K562 (cell line): ENCODE data around the gene VEGFA. TPM values are rescaled to one million over a fixed set of nuclear protein-coding genes. Genes with fewer than 3 reads are reported as not detected.

Experiments used
- ARID1B ChIP-seq: fragments of 450-650 bp; IDR thresholded peaks from 2 replicates; pipeline ENCODE4 v1.6.1; 2016; ENCODE audit warnings: antibody characterized with exemption, mild to moderate bottlenecking, inconsistent platforms
- CBX3 ChIP-seq, 2 experiments: IDR thresholded peaks; 1 replicate in 1 of 2; 2 replicates in 1 of 2; pipeline ENCODE4 v1.6.1; 2012; ENCODE audit warnings: inconsistent platforms in 2 of 2, low read length in 2 of 2, borderline replicate concordance in 1 of 2, control low read depth in 1 of 2
- CBX5 ChIP-seq: IDR thresholded peaks from 2 replicates; pipeline ENCODE4 v1.6.1; 2014; ENCODE audit warnings: low read depth, borderline replicate concordance
- CCAR2 ChIP-seq: fragments of 200-400 bp; formaldehyde crosslinking; IDR thresholded peaks from 2 replicates; pipeline ENCODE4 v1.6.1; 2017; ENCODE audit warnings: mild to moderate bottlenecking, low read depth, low read length
- CSDE1 ChIP-seq, 2 experiments: fragments of 450-650 bp; IDR thresholded peaks; 2 replicates each; pipeline ENCODE4 v1.6.1; 2016; ENCODE audit warnings: mild to moderate bottlenecking in 1 of 2
- E2F1 ChIP-seq: sonication (generic); formaldehyde crosslinking; IDR thresholded peaks from 2 replicates; pipeline ENCODE4 v1.8.1; 2023; ENCODE audit warnings: mild to moderate bottlenecking, missing genetic modification reagents, moderate library complexity
- GMEB1 ChIP-seq: fragments of 250-450 bp; sonication (Bioruptor Pico); IDR thresholded peaks from 2 replicates; pipeline ENCODE4 v1.4.0; 2020; ENCODE audit warnings: mild to moderate bottlenecking
- JUND ChIP-seq, 2 experiments: IDR thresholded peaks; 2 replicates in 1 of 2; 3 replicates in 1 of 2; pipeline ENCODE4 v1.6.1; 2011; ENCODE audit warnings: borderline replicate concordance in 2 of 2, low read depth in 2 of 2, low read length in 2 of 2, improper control_type of control experiment in 1 of 2, missing biosample characterization in 1 of 2, missing genetic modification characterization in 1 of 2, missing genetic modification reagents in 1 of 2
- MLLT1 ChIP-seq, 2 experiments: fragments of 450-650 bp; IDR thresholded peaks; 2 replicates each; pipeline ENCODE4 v1.6.1; 2016
- PHF20 ChIP-seq: fragments of 450-650 bp; IDR thresholded peaks from 2 replicates; pipeline ENCODE4 v1.6.1; 2018; ENCODE audit not compliant: partially characterized antibody
- U2AF1 ChIP-seq: fragments of 200-400 bp; formaldehyde crosslinking; optimal IDR thresholded peaks from 2 replicates; pipeline ENCODE3; 2017; ENCODE audit warnings: mild to moderate bottlenecking, low read depth, low read length, moderate library complexity
- ZFP30 ChIP-seq: fragments of 250-450 bp; sonication (Bioruptor Pico); IDR thresholded peaks from 2 replicates; pipeline ENCODE4 v1.8.0; 2022; ENCODE audit warnings: moderate library complexity, mild to moderate bottlenecking, inconsistent platforms, borderline replicate concordance
- ZNF436 ChIP-seq: fragments of 250-450, 450-650 bp; sonication (Bioruptor Pico); formaldehyde crosslinking; IDR thresholded peaks from 2 replicates; pipeline ENCODE4 v1.7.0; 2020; ENCODE audit warnings: mild to moderate bottlenecking
- ZNF589 ChIP-seq: fragments of 200-800 bp; sonication (Bioruptor generic); IDR thresholded peaks from 2 replicates; pipeline ENCODE4 v1.6.1; 2016; ENCODE audit warnings: low read depth, missing genetic modification characterization, missing compliant biosample characterization
- polyA plus RNA-seq, 8 experiments: library from polyadenylated mRNA; depleted of rRNA in 4 of 8; stranded (reverse) in 5 of 8; unstranded in 3 of 8; fragments of >200 nt; fragmentation: Nextera tagmentation in 2 of 8; fragmentation: Illumina TruSeq in 1 of 8; extraction: Ambion mirVana in 2 of 8; extraction: Trizol in 1 of 8; gene quantifications; 2 replicates each; pipeline versions ENCODE4 v1.2.1 to v1.2.3, GENCODE V29; 2011 to 2014; ENCODE audit warnings: inconsistent platforms in 1 of 8, missing spikeins in 1 of 8
- total RNA-seq, 7 experiments: library from RNA; depleted of rRNA in 6 of 7; stranded (reverse); fragments of >200 nt in 6 of 7; fragmentation: Illumina TruSeq in 2 of 7; extraction: Trizol in 2 of 7; gene quantifications; 2 replicates each; pipeline versions ENCODE4 v1.2.1 to v1.2.3, GENCODE V29; 2011 to 2021; ENCODE audit warnings: low replicate concordance in 1 of 7
- TF ChIP-seq, protein P1 (sequence below), 2 experiments: IDR thresholded peaks; 2 replicates each; pipeline ENCODE4 v1.6.1; 2012; ENCODE audit warnings: improper control_type of control experiment in 2 of 2, low read depth in 2 of 2, low read length in 2 of 2, borderline replicate concordance in 1 of 2
- TF ChIP-seq, protein P2 (sequence below): sonication (generic); formaldehyde crosslinking; IDR thresholded peaks from 2 replicates; pipeline ENCODE4 v1.8.0; 2022; ENCODE audit warnings: mild to moderate bottlenecking, missing genetic modification reagents, borderline replicate concordance

VEGFA gene
- total and polyA plus RNA-seq, 9 of the 15 experiments (the other 6 are each of a cell fraction or from before 2014, with no cell fraction given): 14.0 to 271 (median 124) TPM

DNA sequence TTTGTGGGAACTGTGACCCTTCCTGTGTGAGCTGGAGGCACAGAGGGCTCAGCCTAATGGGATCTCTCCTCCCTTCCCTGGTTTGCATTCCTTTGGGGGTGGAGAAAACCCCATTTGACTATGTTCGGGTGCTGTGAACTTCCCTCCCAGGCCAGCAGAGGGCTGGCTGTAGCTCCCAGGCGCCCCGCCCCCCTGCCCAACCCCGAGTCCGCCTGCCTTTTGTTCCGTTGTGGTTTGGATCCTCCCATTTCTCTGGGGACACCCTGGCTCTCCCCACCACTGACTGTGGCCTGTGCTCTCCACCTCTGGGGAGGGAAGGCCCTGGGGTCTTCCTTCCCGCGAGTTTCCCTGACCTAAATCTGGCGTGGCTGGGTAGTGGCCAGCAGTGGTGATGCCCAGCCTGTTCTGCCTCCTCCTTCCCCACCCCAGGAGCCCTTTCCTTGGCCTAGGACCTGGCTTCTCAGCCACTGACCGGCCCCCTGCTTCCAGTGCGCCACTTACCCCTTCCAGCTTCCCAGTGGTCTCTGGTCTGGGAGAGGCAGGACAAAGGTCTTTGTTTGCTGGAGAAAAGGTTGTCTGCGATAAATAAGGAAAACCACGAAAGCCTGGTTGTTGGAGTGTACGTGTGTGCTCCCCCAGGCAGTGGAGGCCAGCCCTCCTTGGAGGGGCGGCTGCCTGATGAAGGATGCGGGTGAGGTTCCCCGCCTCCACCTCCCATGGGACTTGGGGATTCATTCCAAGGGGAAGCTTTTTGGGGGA, 4.9 kb downstream of the VEGFA start (continued):
- peak in 1 of 2 experiments; percentile 50; a peak in 1 of 4 replicates for TF ChIP-seq MLLT1 (IDR thresholded peaks at IDR 0.05)
- no peak for TF ChIP-seq ZFP30
- TF ChIP-seq U2AF1: no peak
- peak; percentile 21; the same call in 1 of the 2 replicates for TF ChIP-seq ARID1B
- peak in 1 of 2 experiments; percentile 77; a peak in 1 of 3 replicates for TF ChIP-seq CBX3 (IDR thresholded peaks at IDR 0.05; ENCODE audit: borderline replicate concordance in 1 of 2, low read length in 2 of 2)
- no peak for TF ChIP-seq ZNF589
- peak; percentile 55; the same call in 1 of the 2 replicates for TF ChIP-seq CBX5
- TF ChIP-seq ZNF436: no peak
- TF ChIP-seq CCAR2: no peak
- no peak for TF ChIP-seq GMEB1 (CRISPR knock-in tag)
- TF ChIP-seq, protein P1, sequence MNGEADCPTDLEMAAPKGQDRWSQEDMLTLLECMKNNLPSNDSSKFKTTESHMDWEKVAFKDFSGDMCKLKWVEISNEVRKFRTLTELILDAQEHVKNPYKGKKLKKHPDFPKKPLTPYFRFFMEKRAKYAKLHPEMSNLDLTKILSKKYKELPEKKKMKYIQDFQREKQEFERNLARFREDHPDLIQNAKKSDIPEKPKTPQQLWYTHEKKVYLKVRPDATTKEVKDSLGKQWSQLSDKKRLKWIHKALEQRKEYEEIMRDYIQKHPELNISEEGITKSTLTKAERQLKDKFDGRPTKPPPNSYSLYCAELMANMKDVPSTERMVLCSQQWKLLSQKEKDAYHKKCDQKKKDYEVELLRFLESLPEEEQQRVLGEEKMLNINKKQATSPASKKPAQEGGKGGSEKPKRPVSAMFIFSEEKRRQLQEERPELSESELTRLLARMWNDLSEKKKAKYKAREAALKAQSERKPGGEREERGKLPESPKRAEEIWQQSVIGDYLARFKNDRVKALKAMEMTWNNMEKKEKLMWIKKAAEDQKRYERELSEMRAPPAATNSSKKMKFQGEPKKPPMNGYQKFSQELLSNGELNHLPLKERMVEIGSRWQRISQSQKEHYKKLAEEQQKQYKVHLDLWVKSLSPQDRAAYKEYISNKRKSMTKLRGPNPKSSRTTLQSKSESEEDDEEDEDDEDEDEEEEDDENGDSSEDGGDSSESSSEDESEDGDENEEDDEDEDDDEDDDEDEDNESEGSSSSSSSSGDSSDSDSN (IDR thresholded peaks at IDR 0.05; ENCODE audit: borderline replicate concordance in 1 of 2, low read depth in 2 of 2, low read length in 2 of 2): no peak
- no peak for TF ChIP-seq E2F1
- peak; percentile 40; the same call in 1 of the 2 replicates for TF ChIP-seq JUND (IDR thresholded peaks at IDR 0.05; ENCODE audit: borderline replicate concordance, low read depth, low read length)
- TF ChIP-seq JUND (tag; IDR thresholded peaks at IDR 0.05; ENCODE audit: borderline replicate concordance, low read depth, low read length): peak; percentile 22; the same call in 1 of the 3 replicates
- TF ChIP-seq CSDE1 (IDR thresholded peaks at IDR 0.05): no peak
- TF ChIP-seq PHF20: no peak
- TF ChIP-seq, protein P2, sequence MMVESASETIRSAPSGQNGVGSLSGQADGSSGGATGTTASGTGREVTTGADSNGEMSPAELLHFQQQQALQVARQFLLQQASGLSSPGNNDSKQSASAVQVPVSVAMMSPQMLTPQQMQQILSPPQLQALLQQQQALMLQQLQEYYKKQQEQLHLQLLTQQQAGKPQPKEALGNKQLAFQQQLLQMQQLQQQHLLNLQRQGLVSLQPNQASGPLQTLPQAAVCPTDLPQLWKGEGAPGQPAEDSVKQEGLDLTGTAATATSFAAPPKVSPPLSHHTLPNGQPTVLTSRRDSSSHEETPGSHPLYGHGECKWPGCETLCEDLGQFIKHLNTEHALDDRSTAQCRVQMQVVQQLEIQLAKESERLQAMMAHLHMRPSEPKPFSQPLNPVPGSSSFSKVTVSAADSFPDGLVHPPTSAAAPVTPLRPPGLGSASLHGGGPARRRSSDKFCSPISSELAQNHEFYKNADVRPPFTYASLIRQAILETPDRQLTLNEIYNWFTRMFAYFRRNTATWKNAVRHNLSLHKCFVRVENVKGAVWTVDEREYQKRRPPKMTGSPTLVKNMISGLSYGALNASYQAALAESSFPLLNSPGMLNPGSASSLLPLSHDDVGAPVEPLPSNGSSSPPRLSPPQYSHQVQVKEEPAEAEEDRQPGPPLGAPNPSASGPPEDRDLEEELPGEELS (CRISPR knock-in tag): no peak
